Common myeloid progenitor, CD34-positive (primary cell): ENCODE measurements around the gene ADAMTSL1.
A peak's percentile ranks its signal among the peaks of the same experiment; 100 is the strongest.

ENCODE experiments used
- CTCF ChIA-PET: fragments of 350-600 bp; sonication (Branson Sonifier 250); formaldehyde crosslinking; loops from one replicate; lab custom pipeline; 2021; ENCODE audit warnings: antibody characterized with exemption; lab: Charles Lee
- POLR2A ChIA-PET: fragments of 350-600 bp; sonication (Branson Sonifier 250); formaldehyde crosslinking; loops from one replicate; lab custom pipeline; 2021; ENCODE audit warnings: antibody characterized with exemption; lab: Charles Lee
- DNase-seq, 3 donors: peaks; one replicate each; pipeline versions ENCODE4 v3.0.0 to v3.0.0-alpha.2; 2013
- H3K27ac ChIP-seq, 2 experiments: 1 replicate in 1 of 2; 2 replicates in 1 of 2; pipeline ENCODE4 v1.7.0; 2013; ENCODE audit warnings: inconsistent platforms in 2 of 2, low read length in 2 of 2, mild to moderate bottlenecking in 2 of 2, low read depth in 1 of 2, moderate library complexity in 1 of 2; ENCODE audit not compliant: severe bottlenecking in 2 of 2, insufficient read depth in 1 of 2, poor library complexity in 1 of 2
- H3K27me3 ChIP-seq, 5 experiments: replicated peaks in 2 of 5; 1 replicate in 3 of 5; 2 replicates in 2 of 5; pipeline versions ENCODE4 v1.6.1 to v1.7.0; 2013; ENCODE audit warnings: low read length in 4 of 5, mild to moderate bottlenecking in 2 of 5, moderate library complexity in 2 of 5, inconsistent platforms in 1 of 5; ENCODE audit not compliant: insufficient read depth in 5 of 5, control insufficient read depth in 4 of 5
- H3K36me3 ChIP-seq, 4 experiments: 1 replicate in 2 of 4; 2 replicates in 2 of 4; pipeline versions ENCODE4 v1.6.1 to v1.7.0; 2013; ENCODE audit warnings: low read length in 3 of 4, control low read depth in 1 of 4, mild to moderate bottlenecking in 1 of 4; ENCODE audit not compliant: control insufficient read depth in 4 of 4, insufficient read depth in 4 of 4
- H3K4me1 ChIP-seq, 4 experiments: 1 replicate in 3 of 4; 2 replicates in 1 of 4; pipeline versions ENCODE4 v1.6.1 to v1.7.1; 2013; ENCODE audit warnings: low read length in 3 of 4, mild to moderate bottlenecking in 3 of 4, control low read depth in 1 of 4, inconsistent platforms in 1 of 4, moderate library complexity in 1 of 4; ENCODE audit not compliant: control insufficient read depth in 4 of 4, insufficient read depth in 4 of 4; ENCODE audit errors: control extremely low read depth in 1 of 4
- H3K4me3 ChIP-seq, 7 experiments: 1 replicate in 4 of 7; 2 replicates in 3 of 7; pipeline versions ENCODE4 v1.5.1 to v1.7.0; 2013; ENCODE audit warnings: mild to moderate bottlenecking in 7 of 7, low read length in 6 of 7, moderate library complexity in 6 of 7, inconsistent platforms in 2 of 7, low read depth in 2 of 7, control low read depth in 1 of 7; ENCODE audit not compliant: insufficient read depth in 4 of 7, control insufficient read depth in 1 of 7; ENCODE audit errors: extremely low read depth in 1 of 7
- H3K9me3 ChIP-seq, 5 experiments: 1 replicate in 4 of 5; 2 replicates in 1 of 5; pipeline versions ENCODE4 v1.6.1 to v1.7.1; 2013; ENCODE audit warnings: low read length in 4 of 5, mild to moderate bottlenecking in 2 of 5, inconsistent platforms in 1 of 5, low read depth in 1 of 5, moderate library complexity in 1 of 5; ENCODE audit not compliant: control insufficient read depth in 4 of 5, insufficient read depth in 2 of 5; ENCODE audit errors: control extremely low read depth in 1 of 5
- whole genome bisulfite sequencing: methylation state at CpG from one replicate; pipeline ENCODE4 v1.1.5; 2013; ENCODE audit not compliant: insufficient coverage; 5-methylcytosine and 5-hydroxymethylcytosine counted together

ADAMTSL1 gene

GRCh38 chr9:18549772-18550171 is 75.8 kb downstream of the ADAMTSL1 start:
- WGBS = 64% methylated on average over 3 of the region's 3 CpGs
- ChIA-PET CTCF (no interaction called here), POLR2A (no interaction called here)

DNA sequence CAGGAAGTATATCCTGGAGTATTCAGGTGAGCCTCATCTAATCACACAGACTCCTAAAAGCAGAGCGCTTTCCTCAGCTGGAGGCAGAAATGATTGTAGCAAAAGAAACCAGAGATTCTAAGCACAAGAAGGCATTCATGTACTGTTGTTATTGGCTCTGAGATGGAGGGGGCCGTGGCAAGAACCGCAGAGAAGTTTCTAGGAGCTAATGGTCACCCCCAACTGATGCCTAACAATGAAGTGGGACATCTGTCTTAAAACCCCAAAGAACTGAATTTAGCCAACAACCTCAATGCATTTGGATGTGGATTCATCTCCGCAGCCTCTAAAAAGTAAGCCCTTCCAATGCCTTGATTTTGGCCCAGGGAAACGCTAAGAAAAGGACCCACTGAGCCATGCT is 76.3 kb downstream of the ADAMTSL1 start:
- H3K36me3 ChIP-seq = no peaks in the 10 kb centered on the region
- H3K9me3 ChIP-seq = no peaks in the 10 kb centered on the region
- peaks cover 0 to 2% (median 0%) of the 10 kb centered on the region in 5 experiments for H3K27me3 ChIP-seq
- DNase-seq = no peak
- H3K4me1 ChIP-seq = no peaks in the 10 kb centered on the region
- WGBS = 95% methylated on average over 4 of the region's 5 CpGs
- H3K27ac ChIP-seq = no peak overlapping the region
- ChIA-PET CTCF (no interaction called here), POLR2A (no interaction called here)
- no peak overlapping the region for H3K4me3 ChIP-seq

More at GRCh38 chr9:18549772-18550171, 75.8 kb downstream of the ADAMTSL1 start:
- H3K9me3 ChIP-seq = no peaks in the 10 kb centered on the region
- no peaks in the 10 kb centered on the region for H3K36me3 ChIP-seq
- H3K4me3 ChIP-seq = no peak overlapping the region
- H3K27ac ChIP-seq = no peak overlapping the region
- DNase-seq = no peak
- H3K4me1 ChIP-seq = no peaks in the 10 kb centered on the region
- peaks cover 0 to 2% (median 0%) of the 10 kb centered on the region in 5 experiments for H3K27me3 ChIP-seq

DNA sequence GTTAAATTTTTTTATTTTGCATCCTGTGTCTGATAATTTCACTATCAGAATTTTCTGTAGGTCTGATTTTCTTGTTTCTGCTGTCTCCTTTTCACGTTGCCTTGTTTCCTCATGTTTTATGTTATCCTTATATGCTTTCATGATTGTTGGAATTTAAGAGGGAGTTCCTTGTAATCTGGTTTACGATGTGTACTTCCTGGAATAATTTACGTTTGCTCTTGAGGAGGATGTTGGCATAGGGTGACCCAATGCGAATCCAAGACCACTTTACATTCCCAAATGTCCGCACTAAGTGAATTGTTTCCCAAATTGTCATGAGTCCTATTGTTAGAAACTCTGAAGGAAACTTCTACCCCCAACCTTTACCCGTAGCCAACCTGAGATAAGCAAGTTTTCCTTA is 80.3 kb downstream of the ADAMTSL1 start:
- ChIA-PET POLR2A (no interaction called here), CTCF (no interaction called here)
- Histone ChIP-seq H3K4me1 (no peaks in the 10 kb centered on the region), H3K27ac (no peak overlapping the region), H3K27me3 (no peaks in the 10 kb centered on the region), H3K9me3 (no peaks in the 10 kb centered on the region), H3K4me3 (no peak overlapping the region), H3K36me3 (no peaks in the 10 kb centered on the region)
- 96% methylated on average over 4 of the region's 6 CpGs for WGBS
- no peak for DNase-seq

GRCh38 chr9:18555105-18555883 is 81.3 kb downstream of the ADAMTSL1 start:
- H3K27ac ChIP-seq = no peak overlapping the region
- no peak for DNase-seq
- no peak overlapping the region for H3K4me3 ChIP-seq
- H3K4me1 ChIP-seq = no peaks in the 10 kb centered on the region
- POLR2A ChIA-PET = no interaction called here
- WGBS = 85% methylated on average over 3 of the region's 5 CpGs
- no peaks in the 10 kb centered on the region for H3K27me3 ChIP-seq
- no peaks in the 10 kb centered on the region for H3K9me3 ChIP-seq
- no peaks in the 10 kb centered on the region for H3K36me3 ChIP-seq
- CTCF ChIA-PET = interaction anchor here (1.1 kb wide), 1 partner anchor 11 kb away, joined by 3 read pairs; no protein-coding TSS in a partner anchor

DNA sequence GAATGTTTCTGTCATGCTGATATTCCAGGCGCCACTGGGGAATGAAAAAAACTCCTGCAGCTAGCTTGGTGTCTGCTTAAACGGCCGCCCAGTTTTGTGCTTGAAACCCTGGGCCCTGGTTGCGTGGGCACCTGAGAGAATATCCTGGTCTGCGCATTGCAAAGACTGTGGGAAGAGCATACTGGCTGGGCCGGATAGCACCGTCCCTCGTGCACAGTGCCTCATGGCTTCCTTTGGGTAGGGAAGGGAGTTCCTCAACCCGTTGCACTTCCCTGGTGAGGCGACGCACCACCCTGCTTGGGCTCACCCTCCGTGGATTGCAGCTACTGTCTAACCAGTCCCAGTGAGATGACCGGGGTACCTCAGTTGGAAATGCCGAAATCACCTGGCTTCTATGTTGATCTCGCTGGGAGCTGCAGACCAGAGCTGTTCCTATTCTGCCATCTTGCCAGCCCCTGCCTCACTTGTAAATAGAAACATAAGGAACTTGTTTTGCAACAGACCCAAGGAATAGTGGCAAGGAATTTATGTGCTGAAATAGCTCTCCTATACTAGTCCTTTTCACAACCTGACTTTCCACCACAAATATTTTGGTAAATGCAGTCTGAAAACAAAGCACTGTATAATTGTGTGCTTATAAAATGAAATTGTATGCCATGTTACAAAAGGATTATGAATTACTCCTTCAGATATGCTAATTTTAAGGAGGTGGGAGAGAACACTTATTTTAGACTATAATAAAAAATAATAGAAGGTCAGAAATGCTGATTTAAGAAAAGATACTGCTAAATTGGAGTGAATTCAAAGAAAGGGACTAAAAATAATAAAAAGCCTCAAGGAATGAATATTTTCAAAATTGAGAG is 90.3 kb downstream of the ADAMTSL1 start:
- ChIA-PET CTCF (no interaction called here), POLR2A (no interaction called here)
- Histone ChIP-seq H3K4me1 (no peaks in the 10 kb centered on the region), H3K9me3 (peaks cover 0 to 2% (median 0%) of the 10 kb centered on the region in 5 experiments), H3K4me3 (no peak overlapping the region), H3K27me3 (no peaks in the 10 kb centered on the region), H3K27ac (no peak overlapping the region), H3K36me3 (no peaks in the 10 kb centered on the region)
- 95% methylated on average over 15 of the region's 15 CpGs for WGBS
- no peak for DNase-seq

DNA sequence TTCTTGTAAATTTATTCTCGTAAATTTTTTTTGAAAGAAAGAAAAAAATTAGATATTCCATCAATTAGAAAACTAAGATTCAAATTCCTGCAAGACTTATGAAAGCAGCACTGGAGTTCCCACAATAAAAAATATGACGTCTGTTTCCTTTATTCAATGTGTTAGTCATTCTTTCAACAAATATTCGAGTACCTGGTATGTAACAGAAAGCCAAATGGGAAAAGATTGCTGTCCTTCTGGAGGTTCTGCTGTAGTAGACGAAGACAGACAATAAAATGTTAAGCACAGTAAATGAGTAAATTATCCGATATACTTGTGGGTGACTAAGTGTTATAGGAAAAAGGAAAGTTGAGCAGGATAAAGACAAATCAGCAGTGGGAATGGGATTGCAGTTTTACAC is 92.2 kb downstream of the ADAMTSL1 start:
- WGBS = 100% methylated on average over 1 of the region's 5 CpGs
- peaks cover 0 to 2% (median 0%) of the 10 kb centered on the region in 5 experiments for H3K9me3 ChIP-seq
- DNase-seq = no peak
- H3K4me3 ChIP-seq = no peak overlapping the region
- POLR2A ChIA-PET = no interaction called here
- no peaks in the 10 kb centered on the region for H3K27me3 ChIP-seq
- H3K36me3 ChIP-seq = no peaks in the 10 kb centered on the region
- CTCF ChIA-PET = no interaction called here
- H3K27ac ChIP-seq = no peak overlapping the region
- H3K4me1 ChIP-seq = no peaks in the 10 kb centered on the region

DNA sequence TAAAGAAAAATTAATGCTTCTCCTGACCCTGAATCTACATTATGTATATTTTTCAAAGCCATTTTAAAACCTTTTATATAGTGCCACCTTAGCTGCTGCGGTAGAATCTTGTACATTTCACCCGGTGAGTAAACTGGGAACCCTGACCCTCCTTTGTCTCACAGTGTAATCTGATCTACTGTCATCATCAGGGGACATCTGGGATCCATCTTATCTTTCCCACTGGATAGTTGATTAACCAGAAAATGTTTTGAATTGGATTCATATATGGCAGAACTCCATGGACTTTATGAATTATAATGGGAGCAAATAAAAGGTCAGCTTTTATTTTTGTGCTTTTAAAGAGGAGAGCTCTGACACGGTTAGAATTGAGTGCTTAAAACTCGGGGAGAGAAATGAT is 95.0 kb downstream of the ADAMTSL1 start:
- POLR2A ChIA-PET = no interaction called here
- CTCF ChIA-PET = no interaction called here
- WGBS = 97% methylated on average over 4 of the region's 4 CpGs
- no peaks in the 10 kb centered on the region for H3K36me3 ChIP-seq
- no peaks in the 10 kb centered on the region for H3K9me3 ChIP-seq
- peak overlapping the region in 1 of 7 experiments; percentile 7 for H3K4me3 ChIP-seq
- H3K27ac ChIP-seq = no peak overlapping the region
- DNase-seq = no peak
- H3K27me3 ChIP-seq = no peaks in the 10 kb centered on the region
- H3K4me1 ChIP-seq = no peaks in the 10 kb centered on the region
